GM19468 (cell line): ENCODE measurements around the gene TMEM47.

ENCODE experiments used
- ATAC-seq: cut with Tn5 transposase; IDR thresholded peaks from one replicate; pipeline ENCODE4 v1.9.1; 2021; ENCODE audit warnings: mild to moderate bottlenecking, moderate library complexity, moderate number of reproducible peaks; ENCODE audit not compliant: unreplicated experiment; ENCODE audit errors: extremely low read depth

Gene TMEM47

GRCh38 chrX:34586346-34586911, 70.7 kb downstream of the TMEM47 start:
- ATAC-seq: no peak

GRCh38 chrX:34585561-34585960, 71.5 kb downstream of the TMEM47 start:
- ATAC-seq: no peak

GRCh38 chrX:34584781-34585180, 72.3 kb downstream of the TMEM47 start:
- ATAC-seq: no peak

GRCh38 chrX:34580069-34580468, 77.0 kb downstream of the TMEM47 start:
- no peak for ATAC-seq

GRCh38 chrX:34578237-34578636, 78.8 kb downstream of the TMEM47 start:
- no peak for ATAC-seq
